Endodermal cell (in vitro differentiated cells): ENCODE data around the gene CGN. TPM values are rescaled to one million over a fixed set of nuclear protein-coding genes. Genes with fewer than 3 reads are reported as not detected.

Experiments
- DNase-seq: peaks from one replicate; pipeline ENCODE4 v3.0.0-alpha.2; 2017
- H3K27ac ChIP-seq: 2 replicates; pipeline ENCODE4 v1.5.1; 2013; ENCODE audit warnings: mild to moderate bottlenecking, low read depth, low read length, moderate library complexity
- H3K27me3 ChIP-seq: 2 replicates; pipeline ENCODE4 v1.6.1; 2013; ENCODE audit warnings: mild to moderate bottlenecking, low read length, moderate library complexity; ENCODE audit not compliant: insufficient read depth, control insufficient read depth, poor library complexity, severe bottlenecking
- H3K36me3 ChIP-seq: 2 replicates; pipeline ENCODE4 v1.7.0; 2013; ENCODE audit warnings: mild to moderate bottlenecking, low read length, moderate library complexity; ENCODE audit not compliant: control insufficient read depth, insufficient read depth
- H3K4me1 ChIP-seq: one replicate; pipeline ENCODE4 v1.7.0; 2013; ENCODE audit warnings: low read length; ENCODE audit not compliant: control insufficient read depth, insufficient read depth
- H3K4me3 ChIP-seq: 2 replicates; pipeline ENCODE4 v1.5.1; 2013; ENCODE audit warnings: mild to moderate bottlenecking, low read length, moderate library complexity
- H3K9ac ChIP-seq: 2 replicates; pipeline ENCODE4 v1.6.1; 2013; ENCODE audit warnings: mild to moderate bottlenecking, low read length, moderate library complexity; ENCODE audit not compliant: poor library complexity, severe bottlenecking; ENCODE audit errors: extremely low read depth
- H3K9me3 ChIP-seq: 2 replicates; pipeline ENCODE4 v1.6.1; 2013; ENCODE audit warnings: mild to moderate bottlenecking, low read length, moderate library complexity; ENCODE audit not compliant: control insufficient read depth
- H3K27ac Mint-ChIP-seq: 2 replicates; pipeline ENCODE4 v1.8.0; 2020; ENCODE audit warnings: mixed read lengths
- H3K27me3 Mint-ChIP-seq: 2 replicates; pipeline ENCODE4 v1.8.0; 2021; ENCODE audit warnings: mild to moderate bottlenecking, mixed read lengths; ENCODE audit not compliant: insufficient read depth
- H3K36me3 Mint-ChIP-seq: 2 replicates; pipeline ENCODE4 v1.8.0; 2020; ENCODE audit warnings: low read depth, mixed read lengths
- H3K4me1 Mint-ChIP-seq: 2 replicates; pipeline ENCODE4 v1.8.0; 2020; ENCODE audit warnings: mixed read lengths
- H3K4me3 Mint-ChIP-seq: 2 replicates; pipeline ENCODE4 v1.8.0; 2020; ENCODE audit warnings: mild to moderate bottlenecking, moderate library complexity, mixed read lengths
- H3K9me3 Mint-ChIP-seq: 2 replicates; pipeline ENCODE4 v1.8.0; 2020; ENCODE audit warnings: mild to moderate bottlenecking, mixed read lengths
- WGBS, 2 experiments: methylation state at CpG; one replicate each; pipeline versions ENCODE4 v1.1.5 to v1.1.7; 2013; ENCODE audit warnings: missing lambda C conversion rate in 2 of 2, mixed read lengths in 1 of 2; ENCODE audit not compliant: insufficient coverage in 1 of 2, insufficient read length in 1 of 2; 5-methylcytosine and 5-hydroxymethylcytosine counted together
- total RNA-seq, 2 donors: library from RNA; stranded (reverse); fragmentation: NEBNext Ultra II Directional in 1 of 2; extraction: Animal tissue kit (Norgen Biotek cat#: 25700) in 1 of 2; gene quantifications; 2 replicates in 1 of 2; 3 replicates in 1 of 2; pipeline ENCODE4 v1.2.1, GENCODE V29; 2021
- TF ChIP-seq, protein P1 (sequence below): fragments of 200-600 bp; sonication (generic); conservative IDR thresholded peaks from 2 replicates; pipeline ENCODE4 v1.5.0; 2021; ENCODE audit warnings: antibody characterized with exemption, mild to moderate bottlenecking

Gene CGN
- total RNA-seq, 2 donors from 2014 or later, result 39.7 to 39.9 TPM

DNA sequence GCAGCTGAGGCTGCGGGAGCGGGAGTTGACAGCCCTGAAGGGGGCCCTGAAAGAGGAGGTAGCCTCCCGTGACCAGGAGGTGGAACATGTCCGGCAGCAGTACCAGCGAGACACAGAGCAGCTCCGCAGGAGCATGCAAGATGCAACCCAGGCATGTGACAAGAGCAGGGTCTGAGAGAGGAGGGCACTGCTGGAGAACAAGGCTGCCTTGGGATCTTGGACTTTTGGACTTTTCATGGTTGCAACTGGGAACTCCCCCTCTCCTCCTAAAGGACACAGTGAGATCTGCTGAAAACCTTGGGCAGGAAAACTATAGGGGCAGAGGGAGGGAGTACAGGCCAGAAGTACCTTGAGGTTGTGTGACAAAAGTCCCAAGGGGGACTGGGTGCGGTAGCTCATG, 13.5 kb downstream of the CGN start:
- Mint-ChIP-seq H3K27me3 (no peaks in the 10 kb centered on the region), H3K36me3 (peaks cover 64% of the 10 kb centered on the region), H3K4me1 (peaks cover 8% of the 10 kb centered on the region), H3K4me3 (no peak overlapping the region), H3K27ac (no peak overlapping the region), H3K9me3 (no peaks in the 10 kb centered on the region)
- Histone ChIP-seq H3K27me3 (no peaks in the 10 kb centered on the region), H3K9me3 (no peaks in the 10 kb centered on the region), H3K4me1 (no peaks in the 10 kb centered on the region), H3K36me3 (peaks cover 77% of the 10 kb centered on the region), H3K9ac (no peak overlapping the region), H3K27ac (no peak overlapping the region), H3K4me3 (no peak overlapping the region)
- WGBS, 2 experiments, result 95 to 100% methylated on average over 6 to 7 of the region's 7 CpGs
- DNase-seq, result no peak
- TF ChIP-seq, protein P1, sequence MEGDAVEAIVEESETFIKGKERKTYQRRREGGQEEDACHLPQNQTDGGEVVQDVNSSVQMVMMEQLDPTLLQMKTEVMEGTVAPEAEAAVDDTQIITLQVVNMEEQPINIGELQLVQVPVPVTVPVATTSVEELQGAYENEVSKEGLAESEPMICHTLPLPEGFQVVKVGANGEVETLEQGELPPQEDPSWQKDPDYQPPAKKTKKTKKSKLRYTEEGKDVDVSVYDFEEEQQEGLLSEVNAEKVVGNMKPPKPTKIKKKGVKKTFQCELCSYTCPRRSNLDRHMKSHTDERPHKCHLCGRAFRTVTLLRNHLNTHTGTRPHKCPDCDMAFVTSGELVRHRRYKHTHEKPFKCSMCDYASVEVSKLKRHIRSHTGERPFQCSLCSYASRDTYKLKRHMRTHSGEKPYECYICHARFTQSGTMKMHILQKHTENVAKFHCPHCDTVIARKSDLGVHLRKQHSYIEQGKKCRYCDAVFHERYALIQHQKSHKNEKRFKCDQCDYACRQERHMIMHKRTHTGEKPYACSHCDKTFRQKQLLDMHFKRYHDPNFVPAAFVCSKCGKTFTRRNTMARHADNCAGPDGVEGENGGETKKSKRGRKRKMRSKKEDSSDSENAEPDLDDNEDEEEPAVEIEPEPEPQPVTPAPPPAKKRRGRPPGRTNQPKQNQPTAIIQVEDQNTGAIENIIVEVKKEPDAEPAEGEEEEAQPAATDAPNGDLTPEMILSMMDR, result no peak

DNA sequence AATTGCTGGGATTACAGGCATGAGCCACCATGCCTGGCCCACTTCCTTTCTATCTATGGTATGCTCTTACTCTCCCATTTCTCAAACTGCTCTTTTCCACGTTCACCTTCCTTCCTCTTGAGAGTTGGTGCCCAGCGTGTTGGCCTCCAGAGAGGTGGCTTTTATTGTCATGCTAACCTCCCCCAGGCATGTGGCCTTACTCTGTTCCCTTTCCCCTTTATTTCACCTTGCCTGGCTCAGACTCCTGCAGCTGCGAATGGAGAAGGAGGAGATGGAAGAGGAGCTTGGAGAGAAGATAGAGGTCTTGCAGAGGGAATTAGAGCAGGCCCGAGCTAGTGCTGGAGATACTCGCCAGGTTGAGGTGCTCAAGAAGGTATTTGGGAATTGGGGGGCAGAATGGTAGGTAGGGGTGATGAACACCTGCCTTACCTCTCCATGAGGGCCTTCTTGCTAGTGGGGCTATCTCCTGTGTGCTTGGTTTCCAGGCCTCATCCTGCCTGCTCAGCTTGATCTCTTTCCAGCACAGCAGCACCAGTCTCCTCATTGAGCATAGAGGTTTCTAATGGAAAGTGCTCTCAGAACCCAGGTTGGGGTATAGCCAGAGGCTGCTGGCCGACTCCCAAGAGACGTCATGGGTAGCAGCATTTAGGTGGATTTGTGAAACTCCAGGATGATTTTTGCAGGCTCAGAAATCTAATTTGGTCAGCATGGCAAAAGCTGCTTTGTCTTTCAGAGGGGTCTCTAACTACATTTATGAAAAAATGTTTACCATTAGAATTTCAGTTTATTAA, 15.7 kb downstream of the CGN start:
- WGBS, 2 experiments, result 90 to 92% methylated on average over 3 to 7 of the region's 7 CpGs
- Histone ChIP-seq H3K36me3 (peaks cover 73% of the 10 kb centered on the region), H3K4me1 (no peaks in the 10 kb centered on the region), H3K27me3 (no peaks in the 10 kb centered on the region), H3K4me3 (no peak overlapping the region), H3K27ac (no peak overlapping the region), H3K9ac (no peak overlapping the region), H3K9me3 (no peaks in the 10 kb centered on the region)
- H3K4me3 Mint-ChIP-seq, result no peak overlapping the region
- H3K9me3 Mint-ChIP-seq, result no peaks in the 10 kb centered on the region
- H3K27me3 Mint-ChIP-seq, result no peaks in the 10 kb centered on the region
- H3K4me1 Mint-ChIP-seq, result no peaks in the 10 kb centered on the region
- TF ChIP-seq, protein P1, result no peak
- peaks cover 63% of the 10 kb centered on the region for H3K36me3 Mint-ChIP-seq
- no peak overlapping the region for H3K27ac Mint-ChIP-seq
- DNase-seq, result no peak

DNA sequence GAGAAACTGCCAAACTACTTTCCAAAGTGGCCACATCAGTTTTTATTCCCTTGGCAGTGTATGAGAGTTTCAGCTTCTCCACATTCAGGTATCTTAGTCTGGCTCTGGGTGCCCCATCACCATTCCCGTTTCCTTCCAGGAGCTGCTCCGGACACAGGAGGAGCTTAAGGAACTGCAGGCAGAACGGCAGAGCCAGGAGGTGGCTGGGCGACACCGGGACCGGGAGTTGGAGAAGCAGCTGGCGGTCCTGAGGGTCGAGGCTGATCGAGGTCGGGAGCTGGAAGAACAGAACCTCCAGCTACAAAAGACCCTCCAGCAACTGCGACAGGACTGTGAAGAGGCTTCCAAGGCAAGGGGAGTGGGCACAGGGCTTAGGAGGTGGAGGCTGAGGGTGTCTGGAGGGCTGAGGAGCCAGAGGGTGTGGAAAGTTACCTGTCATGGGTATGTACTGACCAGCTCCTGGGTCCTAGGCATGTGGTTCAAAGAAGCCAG, 18.1 kb downstream of the CGN start:
- H3K9me3 Mint-ChIP-seq, result no peaks in the 10 kb centered on the region

More for the DNA sequence above, 18.1 kb downstream of the CGN start:
- Histone ChIP-seq H3K4me3 (no peak overlapping the region), H3K27ac (no peak overlapping the region), H3K9me3 (no peaks in the 10 kb centered on the region), H3K27me3 (no peaks in the 10 kb centered on the region), H3K36me3 (peaks cover 69% of the 10 kb centered on the region), H3K4me1 (no peaks in the 10 kb centered on the region), H3K9ac (no peak overlapping the region)
- 94 to 97% methylated on average over 5 to 11 of the region's 11 CpGs for WGBS, 2 experiments
- DNase-seq, result no peak
- Mint-ChIP-seq H3K27ac (no peak overlapping the region), H3K27me3 (no peaks in the 10 kb centered on the region), H3K4me3 (no peak overlapping the region), H3K36me3 (peaks cover 55% of the 10 kb centered on the region), H3K4me1 (no peaks in the 10 kb centered on the region)
- TF ChIP-seq, protein P1, result no peak
